NOMO-1 treated with DMSO at 0.1 percent for 48 hours (cell line): ENCODE measurements around the gene CCDC15.

ENCODE experiments used
- DNase-seq: peaks from one replicate; lab custom pipeline; 2025; ENCODE audit not compliant: unreplicated experiment; lab: John Stamatoyannopoulos, UW

Gene CCDC15

DNA sequence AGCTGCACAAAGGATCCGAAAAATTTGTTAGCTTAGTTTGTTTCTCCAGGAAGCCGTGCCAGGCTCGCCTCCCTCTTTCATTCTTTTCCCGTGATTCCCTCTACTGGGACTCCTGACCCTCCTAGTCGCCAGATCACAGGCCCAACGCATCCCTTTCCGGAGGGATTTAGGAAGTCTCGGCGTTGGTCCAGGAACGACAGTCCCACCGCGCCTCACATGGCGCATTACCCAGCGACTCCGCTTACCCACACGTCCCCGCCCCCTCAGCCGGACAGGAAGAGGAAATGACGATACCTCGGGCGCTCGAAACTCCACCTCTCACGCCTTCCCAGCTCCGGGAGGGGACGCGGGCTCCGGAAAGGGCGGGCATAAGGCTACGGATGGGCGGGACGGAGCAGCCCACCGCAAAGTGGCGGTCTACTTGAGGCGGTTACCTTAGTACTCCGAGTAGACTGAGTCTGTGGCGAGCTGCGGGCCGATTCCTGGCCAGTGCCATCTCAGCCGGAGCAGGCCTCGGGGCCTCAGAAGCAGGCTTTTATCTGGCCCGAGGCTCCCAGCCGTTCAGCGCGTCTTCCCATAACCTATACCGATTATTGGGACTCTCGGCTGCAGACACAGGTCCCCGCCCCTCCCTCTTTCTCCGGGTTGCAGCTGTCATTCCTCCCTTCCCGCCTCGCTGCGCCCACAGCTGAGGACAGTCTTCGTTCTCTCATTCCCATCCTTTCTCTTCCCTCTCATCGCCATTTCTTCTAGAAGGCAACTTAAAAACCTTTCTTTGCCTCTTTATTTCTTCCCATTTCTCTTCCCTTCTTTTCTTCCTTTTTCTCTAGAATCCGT lies at the start of gene CCDC15:
Gene CCDC15 (plus strand): TSS at position 450 of the 837 bp plus-strand sequence. CDS start 531 bp downstream, outside the sequence.
- DNase-seq = peak; percentile 97

- no peak for DNase-seq
These were observed 38.2 kb upstream of the CCDC15 start for GRCh38 chr11:124915541-124916369.

DNA sequence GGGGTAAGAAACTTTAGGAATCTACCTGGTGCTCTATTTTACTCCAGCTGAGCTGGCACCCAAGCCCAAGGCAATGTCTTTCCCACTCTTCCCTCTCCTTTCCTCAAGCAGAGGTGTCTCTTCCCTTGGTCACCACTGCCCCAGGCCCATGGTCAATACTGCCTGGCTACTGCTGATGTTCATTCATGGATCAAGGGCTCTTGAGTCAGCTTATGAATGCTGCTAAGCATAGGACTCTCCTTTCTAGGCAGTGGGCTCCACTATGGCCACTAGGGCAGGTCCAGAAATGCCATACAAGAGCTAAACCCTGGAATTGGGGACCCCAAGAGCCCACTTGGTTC lies 37.7 kb upstream of the CCDC15 start:
- no peak for DNase-seq

GRCh38 chr11:124917115-124917637 lies 36.8 kb upstream of the CCDC15 start:
- no peak for DNase-seq

DNA sequence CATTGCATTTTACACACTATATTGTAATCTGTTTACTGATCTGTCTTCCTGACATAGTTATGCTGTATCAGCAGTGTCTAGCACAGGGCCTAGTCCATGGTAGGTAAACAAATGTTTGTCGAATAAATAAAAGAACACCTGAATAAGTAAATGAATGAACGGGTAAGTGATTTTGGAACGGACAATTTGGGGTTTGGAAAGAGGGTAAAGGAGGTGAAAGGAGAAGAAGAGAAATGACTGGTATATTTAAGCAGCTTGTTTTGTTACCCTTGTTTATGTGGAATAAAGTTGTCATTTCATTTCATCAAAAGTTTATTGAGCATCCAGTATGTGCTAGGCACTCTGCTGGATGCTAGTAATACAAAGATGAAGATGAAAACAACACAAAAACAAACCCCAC lies 35.1 kb upstream of the CCDC15 start, which contains the start of gene HEPN1:
Gene HEPN1 (plus strand): TSS at position 301 of the 400 bp plus-strand sequence.
- DNase-seq = no peak

GRCh38 chr11:124919898-124920297 lies 34.1 kb upstream of the CCDC15 start:
- no peak for DNase-seq

- DNase-seq = no peak
These were observed 33.6 kb upstream of the CCDC15 start for GRCh38 chr11:124920356-124920755.

GRCh38 chr11:124920870-124921609 lies 33.0 kb upstream of the CCDC15 start:
- DNase-seq = no peak

DNA sequence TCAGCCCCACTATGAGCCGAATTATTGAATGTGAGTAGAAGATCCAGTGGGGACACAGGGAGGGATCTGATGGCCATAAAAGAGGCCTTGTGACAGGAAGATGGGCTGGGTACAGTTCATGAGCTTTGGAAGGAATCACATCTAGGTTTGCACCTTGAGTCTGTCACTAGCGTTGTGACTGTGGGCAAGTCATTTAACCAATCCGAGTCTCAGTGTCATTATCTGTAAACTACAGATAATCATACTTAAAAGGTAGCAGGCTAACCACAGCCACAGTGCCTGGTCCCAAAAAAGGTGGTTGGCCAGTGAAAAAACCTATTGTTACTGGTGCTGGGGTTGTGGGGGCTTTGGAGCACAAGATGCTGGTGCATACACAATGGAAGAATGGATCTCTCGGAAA lies 31.2 kb upstream of the CCDC15 start:
- DNase-seq = no peak

GRCh38 chr11:124923296-124923695 lies 30.7 kb upstream of the CCDC15 start:
- no peak for DNase-seq

GRCh38 chr11:124928942-124929665 lies 24.9 kb upstream of the CCDC15 start:
- no peak for DNase-seq

GRCh38 chr11:124930799-124931198 lies 23.2 kb upstream of the CCDC15 start:
- peak; percentile 8 for DNase-seq

GRCh38 chr11:124934862-124935547 lies 19.0 kb upstream of the CCDC15 start:
- no peak for DNase-seq

DNA sequence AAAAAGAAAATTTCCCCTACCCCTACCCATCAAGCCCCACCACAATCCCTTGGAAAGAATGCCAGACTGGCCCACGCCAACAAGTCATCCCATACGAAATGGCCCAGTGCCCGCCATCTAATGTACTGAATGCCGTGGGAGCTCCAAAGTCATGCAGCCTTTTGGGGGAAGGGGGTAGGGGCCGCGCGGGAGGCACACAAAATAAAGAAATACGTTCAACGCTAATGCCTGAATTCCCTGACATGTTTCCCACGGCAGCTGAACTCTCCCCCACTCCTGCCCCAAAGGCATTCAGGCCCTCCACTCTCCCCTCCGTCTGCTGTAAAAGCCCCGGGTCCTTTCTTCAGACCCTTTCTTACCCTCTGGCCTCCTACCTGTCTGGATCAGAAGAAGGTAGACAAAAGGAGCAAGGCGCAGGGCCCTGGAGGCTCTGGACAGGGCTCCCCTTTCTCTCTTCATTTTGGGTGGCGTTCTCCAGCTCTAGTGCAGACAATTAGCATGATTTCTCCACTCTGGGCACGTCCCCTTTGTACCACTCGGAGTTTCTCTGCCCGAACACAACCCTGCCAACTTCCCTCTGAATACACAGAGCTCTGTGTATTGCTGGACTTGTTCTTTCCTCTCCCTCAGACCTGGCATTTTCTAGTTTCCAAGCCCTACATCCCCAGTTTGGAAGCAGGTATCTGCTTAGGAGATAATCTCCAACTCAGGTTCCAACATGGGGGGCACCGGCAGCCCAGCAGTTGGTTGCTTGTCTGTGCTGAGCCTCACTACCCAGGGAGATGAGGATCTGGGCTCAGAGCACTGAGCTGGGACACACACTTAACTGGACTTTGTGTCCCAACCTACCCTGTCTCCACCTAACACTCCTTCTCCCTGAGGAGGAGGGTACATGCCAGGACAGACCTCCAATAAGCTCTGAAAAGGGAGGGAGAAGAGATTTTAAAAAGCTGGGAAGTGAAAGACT lies 18.2 kb upstream of the CCDC15 start, which contains the start of gene HEPACAM:
Gene HEPACAM (minus strand): TSS at position 500 of the 967 bp plus-strand sequence. CDS start 41 bp downstream, at position 459.
- no peak for DNase-seq

DNA sequence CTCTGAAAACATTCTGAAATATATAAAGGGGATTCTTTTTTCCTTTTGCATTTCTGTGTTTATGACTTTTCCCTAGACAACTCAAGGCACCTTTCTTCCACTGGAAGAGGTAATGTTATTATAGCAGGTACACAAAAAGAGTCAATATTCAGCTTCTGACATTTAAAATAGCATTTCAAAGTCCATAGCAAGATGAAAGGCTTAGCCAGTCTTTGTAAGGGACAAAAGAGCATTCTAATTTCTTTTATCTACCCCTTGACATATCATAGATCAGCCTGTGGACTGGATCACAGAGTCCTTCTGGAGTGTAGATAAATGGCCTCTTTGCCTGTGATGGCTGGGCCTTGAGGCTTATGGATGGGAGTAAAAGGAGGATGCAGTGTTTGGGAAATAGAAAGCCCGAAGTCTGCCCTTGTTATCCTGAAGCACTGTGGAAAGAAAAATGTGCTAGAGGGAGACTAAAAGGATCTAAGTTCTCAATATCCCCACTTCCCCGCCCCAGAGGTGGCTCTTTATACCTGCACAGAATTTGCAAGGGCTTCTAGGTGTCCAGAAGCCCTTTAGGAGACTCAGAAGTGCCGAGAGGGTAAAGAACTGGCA lies 16.6 kb upstream of the CCDC15 start:
- DNase-seq = no peak

- DNase-seq = no peak
These were observed 15.7 kb upstream of the CCDC15 start for GRCh38 chr11:124938206-124938765.

GRCh38 chr11:124938970-124939369 lies 15.0 kb upstream of the CCDC15 start:
- DNase-seq = no peak

- no peak for DNase-seq
These were observed 12.3 kb upstream of the CCDC15 start for GRCh38 chr11:124941703-124942102.
